GM21528 (cell line): ENCODE measurements around the gene SMTNL1.
A peak's percentile ranks its signal among the peaks of the same experiment; 100 is the strongest.

ENCODE experiments used
- ATAC-seq: cut with Tn5 transposase; IDR thresholded peaks from one replicate; pipeline ENCODE4 v1.9.1; 2021; ENCODE audit warnings: mild to moderate bottlenecking, moderate library complexity; ENCODE audit not compliant: unreplicated experiment, low FRiP score

SMTNL1 gene, protein sequence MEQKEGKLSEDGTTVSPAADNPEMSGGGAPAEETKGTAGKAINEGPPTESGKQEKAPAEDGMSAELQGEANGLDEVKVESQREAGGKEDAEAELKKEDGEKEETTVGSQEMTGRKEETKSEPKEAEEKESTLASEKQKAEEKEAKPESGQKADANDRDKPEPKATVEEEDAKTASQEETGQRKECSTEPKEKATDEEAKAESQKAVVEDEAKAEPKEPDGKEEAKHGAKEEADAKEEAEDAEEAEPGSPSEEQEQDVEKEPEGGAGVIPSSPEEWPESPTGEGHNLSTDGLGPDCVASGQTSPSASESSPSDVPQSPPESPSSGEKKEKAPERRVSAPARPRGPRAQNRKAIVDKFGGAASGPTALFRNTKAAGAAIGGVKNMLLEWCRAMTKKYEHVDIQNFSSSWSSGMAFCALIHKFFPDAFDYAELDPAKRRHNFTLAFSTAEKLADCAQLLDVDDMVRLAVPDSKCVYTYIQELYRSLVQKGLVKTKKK

DNA sequence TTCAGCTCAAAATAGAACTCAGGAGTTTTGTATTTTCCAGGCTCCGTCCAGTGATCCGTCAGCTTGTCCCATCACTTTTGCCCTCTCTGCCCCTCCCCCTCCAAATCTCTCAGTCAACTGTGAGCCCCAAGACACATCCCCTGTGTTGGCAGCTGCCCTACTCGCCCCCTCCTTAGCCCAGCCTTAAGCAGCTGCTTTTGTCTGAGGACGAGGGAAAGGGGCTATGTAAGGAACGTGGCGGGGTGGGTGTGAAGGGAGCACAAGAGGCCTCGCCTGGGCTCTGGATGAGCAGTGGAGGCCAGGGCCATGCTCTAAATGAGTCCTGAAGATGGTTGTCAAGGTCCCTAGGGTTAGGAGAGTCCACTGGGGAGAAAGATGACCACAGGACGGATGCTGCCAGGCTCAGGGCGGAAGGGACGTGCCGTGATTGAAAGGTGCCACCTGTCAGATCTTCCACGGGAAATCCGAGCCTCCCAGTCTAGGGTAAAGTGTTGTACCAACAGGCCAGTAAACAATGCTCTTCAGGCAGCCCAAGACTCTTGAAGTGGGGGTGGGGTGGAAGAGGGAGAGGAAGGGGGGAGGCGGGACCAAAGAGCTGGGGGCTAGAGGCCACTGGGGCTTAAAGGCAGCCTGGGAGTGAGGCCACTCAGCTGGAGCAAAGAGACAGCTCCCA lies at the start of gene SMTNL1:
Gene SMTNL1, plus strand, starts transcription at position 649 of the 673 bp plus-strand sequence. CDS start 5,048 bp downstream, outside the sequence.
- no peak for ATAC-seq

DNA sequence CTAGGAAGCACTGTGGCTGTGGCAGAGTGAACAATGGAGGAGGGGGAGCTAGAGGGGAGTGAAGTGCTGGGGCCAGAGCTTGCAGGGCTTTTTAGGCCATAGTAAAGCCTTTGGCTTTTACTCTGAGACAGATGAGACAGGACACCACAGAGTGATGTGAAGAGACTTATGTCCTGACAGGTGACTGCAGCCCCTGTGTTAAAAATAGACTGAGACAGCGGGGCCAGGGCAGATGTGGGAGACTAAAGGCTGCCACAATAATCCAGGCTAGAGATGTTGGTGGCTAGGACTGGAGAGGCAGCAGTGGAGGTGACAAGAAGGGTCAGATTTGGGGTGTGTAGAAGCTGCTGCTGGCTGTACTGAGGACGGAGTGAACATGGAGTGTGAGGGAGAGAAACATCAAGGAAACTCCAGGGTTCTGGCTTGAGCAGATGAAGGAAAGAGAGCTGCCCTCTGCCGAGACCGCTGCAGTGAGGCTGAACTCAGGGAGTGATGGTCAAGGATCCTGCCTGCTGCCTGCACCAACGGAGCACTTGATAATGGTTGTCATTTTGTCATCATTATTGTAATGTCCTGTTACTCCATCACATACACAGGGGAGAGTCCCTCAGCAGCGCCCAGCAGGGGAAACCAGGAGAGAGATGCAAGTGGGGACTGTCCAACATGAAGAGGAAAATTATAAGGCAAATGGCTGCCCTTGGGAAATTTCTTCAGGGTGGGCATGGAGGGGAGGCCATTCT lies 49.3 kb upstream of the SMTNL1 start:
- no peak for ATAC-seq

DNA sequence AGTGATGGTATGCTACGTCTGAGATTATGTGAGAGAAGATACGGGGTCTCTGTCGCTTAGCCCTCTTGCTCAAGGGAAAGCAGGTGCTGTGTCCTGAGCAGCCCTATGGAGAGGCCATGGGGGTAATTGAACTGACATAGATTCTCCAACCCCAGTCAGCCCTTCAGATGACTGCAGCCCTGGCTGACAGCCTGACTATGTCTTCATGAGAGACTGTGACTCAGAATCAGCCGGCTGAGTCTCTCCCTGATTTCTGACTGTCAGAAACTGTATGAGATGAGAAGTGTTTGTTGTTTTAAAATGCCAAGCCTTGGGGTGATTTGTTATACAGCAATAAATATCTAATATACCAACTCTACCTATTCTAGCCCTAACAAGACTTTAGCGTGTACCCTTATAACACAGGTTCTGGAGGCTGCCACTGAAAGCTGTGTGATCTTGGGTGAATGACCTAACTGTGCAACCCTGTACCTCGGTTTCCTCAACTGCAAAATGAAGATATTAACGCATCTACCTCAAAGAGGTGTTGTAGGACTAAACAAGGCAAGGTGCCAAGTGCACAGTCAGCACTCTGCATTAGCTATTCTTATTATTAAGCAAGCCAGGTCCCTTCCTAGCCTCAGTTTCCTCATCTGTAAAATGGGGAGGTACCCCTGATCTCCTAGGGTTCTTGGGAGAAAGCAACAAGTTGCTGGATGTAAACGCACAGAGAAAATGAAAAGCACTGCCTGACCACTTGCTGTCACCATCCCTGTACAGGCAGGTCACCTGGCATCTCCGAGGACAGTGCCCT lies 46.7 kb upstream of the SMTNL1 start:
- ATAC-seq = no peak

DNA sequence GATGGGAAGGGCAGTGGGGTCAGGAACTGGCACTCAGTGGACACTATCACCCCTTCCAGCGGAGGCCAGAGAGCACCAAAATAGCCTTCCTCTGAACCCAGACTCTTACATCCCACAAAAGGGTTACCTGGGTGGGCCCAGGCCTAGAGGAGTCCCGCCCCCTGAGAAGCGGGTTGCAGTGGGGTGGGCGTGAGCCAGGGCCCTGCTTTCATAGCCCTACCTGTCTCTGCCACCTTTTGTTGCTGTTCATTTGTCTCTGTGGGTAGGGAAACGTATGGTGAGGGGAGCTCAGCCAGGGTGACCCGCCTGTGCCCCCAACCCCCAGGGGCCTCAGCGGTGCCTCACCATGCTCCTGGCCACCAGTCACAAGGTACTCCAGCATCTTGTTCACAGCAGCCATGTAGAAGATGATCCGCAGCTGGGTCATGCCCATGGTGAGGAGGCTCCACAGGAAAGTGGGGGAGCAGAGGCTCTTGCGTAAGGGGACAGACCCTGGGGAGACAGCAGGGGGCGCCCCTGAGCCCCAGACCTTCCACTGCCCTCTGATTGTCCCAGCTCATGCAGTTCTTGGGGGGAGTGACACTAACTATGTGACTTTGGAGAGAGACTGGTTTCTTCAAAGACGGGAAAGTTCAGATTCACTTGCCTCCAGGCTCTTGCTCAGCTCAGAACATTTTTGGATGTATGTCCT lies 45.9 kb upstream of the SMTNL1 start:
- no peak for ATAC-seq

DNA sequence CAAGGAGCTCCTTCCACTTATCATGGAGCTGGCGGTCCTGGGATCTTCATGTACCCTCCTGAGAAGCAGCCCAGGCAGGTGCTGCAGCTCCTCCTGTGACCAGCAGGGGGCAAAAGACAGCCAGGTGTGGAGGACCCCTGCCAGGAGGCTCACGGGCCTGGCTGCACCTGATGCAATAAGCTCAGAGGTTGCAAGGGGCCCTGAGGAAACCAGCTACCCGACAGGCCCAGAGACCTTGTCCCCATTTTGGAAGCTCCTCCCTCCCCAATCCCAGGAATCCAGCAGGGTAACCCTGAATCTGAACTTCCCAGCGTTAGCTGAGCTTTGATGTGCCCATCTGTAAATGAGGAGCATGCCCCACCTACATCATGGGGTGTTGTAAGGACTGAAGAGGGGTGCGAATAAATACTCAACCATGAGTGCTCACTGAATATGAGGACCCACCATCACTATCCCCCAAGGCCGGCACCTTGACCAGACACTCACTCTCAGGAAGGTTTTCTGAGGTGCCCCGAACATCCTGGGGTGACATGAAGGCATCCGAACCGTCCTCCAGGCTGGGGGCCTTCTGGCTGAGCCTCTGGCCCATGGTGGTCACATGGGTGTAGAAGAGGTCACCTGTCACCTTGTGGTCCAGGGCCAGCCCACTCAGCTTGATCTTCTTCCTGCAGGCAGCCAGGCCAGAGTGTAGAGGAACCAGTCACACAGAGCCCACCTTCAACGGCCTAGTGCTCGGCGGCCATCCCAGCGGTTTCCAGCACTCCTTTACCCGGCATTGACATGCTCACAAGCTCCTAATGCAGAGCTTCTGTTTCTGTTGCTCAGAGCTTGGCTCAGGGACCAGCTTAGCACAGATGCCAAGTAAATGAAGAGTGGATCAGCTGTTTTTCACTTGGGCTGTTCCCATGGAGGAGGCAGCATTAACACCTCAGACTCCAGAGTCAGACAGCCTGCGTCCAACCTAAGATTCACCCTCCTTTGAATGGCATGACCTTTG lies 43.6 kb upstream of the SMTNL1 start:
- ATAC-seq = no peak

DNA sequence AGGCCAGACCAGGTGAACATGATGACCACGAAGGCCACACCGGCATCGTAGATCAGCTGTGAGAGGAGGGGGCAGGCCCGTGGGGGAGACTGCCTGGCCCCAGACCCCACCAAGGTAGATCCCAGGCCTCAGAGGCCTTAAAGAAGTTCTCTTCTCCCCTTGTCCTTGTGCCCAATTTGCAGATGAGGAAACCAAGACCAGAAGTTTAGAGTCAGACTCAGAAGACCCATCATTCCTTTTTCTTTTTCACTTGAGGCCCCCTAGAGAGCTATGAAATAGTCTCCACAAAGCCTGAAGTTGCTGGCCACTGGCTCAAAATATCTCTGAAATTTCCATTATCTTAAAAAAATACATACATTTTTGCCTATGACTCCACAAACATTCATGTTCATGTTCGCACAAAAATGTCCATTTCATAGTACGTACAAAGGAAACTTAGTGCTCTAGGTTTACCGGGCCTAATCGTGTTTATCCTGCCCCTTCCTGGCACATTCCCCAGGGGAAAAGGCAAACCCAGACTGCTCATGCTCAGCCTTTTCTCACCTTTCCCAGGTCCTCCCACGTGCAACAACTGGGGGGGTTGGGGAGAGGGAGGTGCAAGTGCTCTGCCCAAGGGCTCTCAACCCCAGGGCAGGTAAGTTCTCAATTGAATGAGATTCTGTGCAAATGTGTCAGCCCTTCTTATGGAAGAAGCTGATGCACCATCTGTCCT lies 41.1 kb upstream of the SMTNL1 start:
- ATAC-seq = no peak

DNA sequence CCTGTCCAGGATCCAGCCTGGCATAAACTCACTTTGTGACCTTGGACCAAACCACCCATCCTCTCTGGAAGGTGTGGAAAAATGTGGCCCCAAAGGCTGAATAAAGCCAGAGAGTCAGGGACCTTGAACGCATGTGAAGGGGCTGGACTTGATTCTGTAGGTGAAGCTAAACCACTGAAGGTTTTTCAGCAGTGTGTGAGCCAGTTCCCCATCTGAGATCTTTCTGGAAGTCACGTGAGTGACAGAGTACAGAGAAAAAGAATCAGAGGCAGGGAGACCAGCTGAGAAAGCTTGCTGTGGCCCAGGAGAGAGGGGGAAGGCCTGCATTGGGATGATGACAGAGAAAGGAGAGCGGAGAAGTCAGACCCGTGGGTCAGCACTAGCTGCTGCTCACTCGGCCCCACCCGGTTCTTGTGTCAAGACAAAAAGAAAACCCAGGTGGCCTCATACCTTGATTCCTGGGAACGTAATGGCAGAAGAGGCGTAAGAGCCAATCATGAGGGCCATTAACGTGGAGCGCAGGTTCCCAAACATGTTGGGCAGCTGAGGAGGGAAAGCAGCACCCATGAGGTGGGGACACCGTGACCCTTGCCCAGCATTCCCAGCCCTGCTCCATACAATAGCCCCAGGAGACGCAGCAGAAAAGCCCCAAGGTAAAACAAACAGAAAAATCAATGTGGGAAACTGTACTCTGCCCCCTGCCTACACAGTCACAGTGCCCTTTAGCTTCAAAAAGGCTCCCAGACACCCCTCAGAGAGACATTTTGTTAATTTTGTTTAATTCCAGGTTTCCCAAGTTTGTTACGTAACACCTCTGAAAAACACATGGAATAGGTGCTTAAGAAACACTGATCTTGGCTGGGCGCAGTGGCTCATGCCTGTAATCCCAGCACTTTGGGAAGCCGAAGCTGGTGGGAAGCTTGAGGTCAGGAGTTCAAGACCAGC lies 39.8 kb upstream of the SMTNL1 start:
- no peak for ATAC-seq

DNA sequence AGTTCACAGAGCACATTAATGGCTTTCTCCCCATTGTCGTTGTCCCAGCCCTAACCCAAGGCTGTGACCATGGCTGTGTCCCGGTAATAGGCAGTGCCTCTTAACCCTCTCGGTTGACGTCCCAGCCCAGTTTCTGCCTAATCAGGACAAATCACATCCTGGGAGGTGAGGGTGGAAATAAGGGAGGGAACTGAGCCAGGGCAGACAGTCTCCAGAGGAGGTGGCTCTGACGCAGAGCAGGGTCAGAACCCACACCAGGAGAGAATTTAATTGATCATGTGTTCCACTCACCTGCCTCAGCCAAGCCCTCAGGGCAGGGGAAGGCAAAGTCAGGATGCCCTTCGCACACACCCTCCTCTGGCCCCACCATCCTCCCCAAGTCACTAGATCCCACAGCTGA lies 38.9 kb upstream of the SMTNL1 start:
- ATAC-seq = no peak

DNA sequence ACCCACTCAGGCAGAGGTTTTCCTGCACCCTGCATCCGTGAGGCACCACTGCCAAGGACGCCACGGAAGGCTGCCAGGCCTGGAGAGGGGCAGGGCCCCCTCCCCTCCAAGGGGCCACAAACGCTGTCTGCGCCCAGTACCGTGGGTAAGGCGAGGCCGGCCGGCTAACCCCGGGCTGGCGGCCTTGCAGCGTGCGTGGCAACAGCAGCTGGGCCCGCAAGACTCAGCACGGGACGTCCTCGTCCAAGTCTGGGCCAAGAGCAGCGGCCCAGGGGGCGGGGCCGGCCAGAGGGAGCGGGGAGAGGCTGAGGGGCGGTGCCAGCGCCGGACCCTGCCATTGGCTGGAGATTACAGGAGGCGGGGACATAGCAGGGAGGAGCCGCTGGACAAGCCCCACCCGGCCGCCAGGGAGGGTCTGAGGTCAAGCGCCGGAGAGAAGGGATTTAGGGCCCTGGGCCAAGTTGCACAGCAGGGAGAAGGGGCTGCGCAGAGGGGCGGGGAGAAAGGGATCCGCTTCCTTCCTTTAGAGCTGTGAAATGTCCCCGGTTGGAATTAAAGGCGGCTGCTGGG lies 37.9 kb upstream of the SMTNL1 start:
- peak; percentile 97 for ATAC-seq

DNA sequence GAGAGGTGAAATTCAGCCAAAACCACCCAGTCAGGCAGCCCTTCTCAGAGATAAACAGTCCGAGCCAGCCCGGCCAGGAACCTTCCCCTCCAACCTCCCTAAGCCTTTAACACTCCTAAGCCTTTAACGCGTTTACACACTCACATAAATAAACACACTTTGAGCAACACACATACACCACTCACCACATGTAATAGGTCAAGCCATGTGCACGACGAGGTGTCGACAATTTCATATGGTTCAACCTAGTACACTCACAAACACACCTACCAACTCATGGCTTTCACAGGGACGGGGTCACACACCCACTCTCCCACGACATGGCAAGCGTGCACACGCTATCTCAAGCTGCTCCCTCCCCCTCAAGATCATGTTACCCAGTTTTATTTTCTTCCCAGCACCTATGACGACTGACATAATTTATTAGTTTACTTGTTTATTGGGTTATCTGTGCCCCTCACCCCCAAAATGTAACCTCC lies 37.4 kb upstream of the SMTNL1 start:
- ATAC-seq = peak; percentile 19

DNA sequence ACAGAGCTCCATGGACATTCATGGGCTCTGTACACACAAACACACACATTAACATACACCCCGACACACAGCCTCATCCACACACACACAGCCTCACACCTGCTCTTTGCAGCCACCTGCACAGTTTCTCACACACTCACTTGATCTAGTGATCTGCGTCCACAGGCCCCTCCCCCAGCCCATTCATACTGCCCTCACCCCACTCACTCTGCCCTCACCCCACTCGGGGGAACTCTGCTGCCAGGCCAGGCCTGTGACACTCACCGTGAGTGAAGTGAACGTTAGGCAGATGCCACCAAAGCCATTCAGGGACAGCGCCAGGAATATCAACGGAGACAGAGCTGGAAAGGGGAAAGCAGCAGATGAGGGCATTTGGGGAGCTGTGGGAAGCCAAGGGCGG lies 36.9 kb upstream of the SMTNL1 start:
- ATAC-seq = no peak

DNA sequence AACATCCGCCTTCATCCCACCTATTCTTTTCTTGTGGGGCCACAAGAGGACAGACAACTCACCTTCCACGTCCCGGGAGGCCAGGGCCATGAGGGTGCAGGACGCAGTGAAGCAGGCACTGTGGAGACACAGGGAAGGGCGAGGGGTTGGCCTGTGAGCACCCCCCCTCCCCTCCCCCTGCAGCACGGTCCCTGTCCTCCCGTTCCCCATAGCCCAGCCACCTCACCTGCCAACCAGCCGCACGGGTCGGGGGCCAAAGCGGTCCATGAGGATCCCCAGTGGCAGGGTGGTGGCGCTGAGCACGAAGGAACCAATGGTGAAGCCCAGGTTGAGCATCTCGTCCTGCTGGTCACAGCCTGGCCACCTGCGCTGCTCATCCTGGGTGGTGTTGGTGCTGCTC lies 36.5 kb upstream of the SMTNL1 start:
- no peak for ATAC-seq

DNA sequence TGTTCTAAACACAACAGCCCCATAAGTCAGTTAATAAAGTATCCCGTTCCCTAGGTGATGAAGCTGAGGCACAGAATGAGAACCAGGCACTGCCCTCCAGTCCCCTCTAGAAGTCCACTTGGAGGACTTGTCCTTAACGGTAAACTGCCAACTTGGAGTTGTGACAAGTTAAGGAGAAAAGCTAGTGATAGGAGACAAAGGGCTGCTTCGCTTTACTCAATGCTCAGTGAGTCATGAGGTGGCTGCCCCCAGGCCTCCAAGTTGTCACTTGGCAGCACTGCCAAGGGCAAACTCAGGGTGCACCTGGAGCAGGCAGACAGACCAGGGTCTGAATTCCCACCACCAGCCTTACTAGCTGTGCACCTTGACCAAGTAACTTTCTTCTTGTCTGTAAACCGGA lies 35.4 kb upstream of the SMTNL1 start:
- no peak for ATAC-seq

DNA sequence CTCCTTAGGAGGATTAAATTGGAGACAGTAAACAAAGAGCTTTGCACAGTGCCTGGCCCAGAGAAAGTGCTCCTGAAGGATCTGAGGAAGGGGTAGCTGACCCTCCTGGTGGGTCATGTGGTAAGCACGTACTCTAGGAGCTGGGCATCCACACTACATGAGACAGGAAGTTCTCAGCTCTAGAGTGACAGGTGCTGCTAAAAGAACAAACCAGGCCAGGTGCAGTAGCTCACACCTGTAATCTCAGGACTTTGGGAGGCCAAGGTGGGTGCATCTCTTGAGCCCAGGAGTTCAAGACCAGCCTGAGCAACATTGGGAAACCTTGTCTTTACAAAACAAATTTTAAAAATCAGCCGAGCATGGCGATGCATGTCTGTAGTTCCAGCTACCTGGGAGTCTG lies 35.0 kb upstream of the SMTNL1 start:
- ATAC-seq = no peak

DNA sequence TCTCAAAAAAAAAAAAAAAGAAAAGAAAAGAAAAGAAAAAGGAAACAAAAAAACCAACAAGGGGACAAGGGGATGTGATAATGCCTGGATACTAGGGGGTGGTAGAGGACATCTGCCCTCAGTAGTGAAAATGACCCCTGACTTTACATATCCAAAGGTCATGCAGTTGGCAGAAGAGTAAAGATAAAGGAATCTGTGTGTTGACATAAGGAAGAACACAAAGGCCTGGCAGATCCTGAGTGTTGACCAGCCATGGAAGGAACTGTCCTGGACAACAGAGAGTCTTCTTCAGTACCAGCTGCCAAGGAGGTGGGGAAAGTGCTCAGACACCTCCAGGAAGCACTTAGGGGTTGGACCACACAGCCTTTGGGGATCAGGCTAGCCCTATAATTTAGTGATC lies 34.5 kb upstream of the SMTNL1 start:
- no peak for ATAC-seq

DNA sequence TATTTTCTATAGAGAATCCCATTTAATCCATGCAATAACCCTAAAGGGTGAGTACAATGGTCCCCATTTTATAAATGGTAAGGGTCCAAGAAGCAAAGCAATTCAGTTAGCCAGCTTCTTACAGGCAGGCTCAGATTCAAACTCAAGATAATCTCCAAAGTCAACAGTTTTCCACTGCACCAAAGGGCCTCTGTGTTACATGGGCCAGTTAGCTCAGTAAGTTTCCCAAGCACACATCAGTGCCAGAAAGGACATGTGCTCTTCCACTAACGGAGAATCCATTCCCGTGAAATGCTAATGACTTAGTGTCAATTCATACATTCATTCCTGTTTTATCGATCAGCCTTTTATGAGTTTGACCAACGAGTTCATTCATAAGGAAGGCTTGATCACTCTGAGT lies 32.9 kb upstream of the SMTNL1 start:
- no peak for ATAC-seq
